HepG2 (cell line): Measurements from ENCODE around the gene GLIS1. TPM values are rescaled to one million over a fixed set of nuclear protein-coding genes. Genes with fewer than 3 reads are reported as not detected.

Experiments used
- ATAC-seq: fragments of 200-7000 bp; cut with Tn5 transposase; 3 replicates; pipeline ENCODE4 v1.9.1; 2020; ENCODE audit warnings: mild to moderate bottlenecking, moderate library complexity
- BruUV-seq: library from RNA; stranded (reverse); fragments of 400-500 nt; replicated peaks from 2 replicates; lab custom pipeline; 2021; lab: Mats Ljungman, UMichigan
- CTCF ChIA-PET: fragments of 300-600 bp; formaldehyde crosslinking; extraction: SDS; loops from one replicate; lab custom pipeline; 2021; ENCODE audit warnings: low total read pairs, inconsistent platforms, low intra/inter-chr PET ratio; lab: Yijun Ruan, JAX
- POLR2A ChIA-PET: fragments of 350-600 bp; sonication (Branson Sonifier 250); formaldehyde crosslinking; loops from one replicate; lab custom pipeline; 2020; ENCODE audit warnings: antibody characterized with exemption, inconsistent platforms; lab: Yijun Ruan, JAX
- DNase-seq: peaks from one replicate; pipeline ENCODE4 v3.0.0-alpha.2; 2015; ENCODE audit warnings: low spot score
- FAIRE-seq: peaks from 3 replicates; lab custom pipeline; 2011; peaks lifted over from hg19 to GRCh38; lab: Jason Lieb, UNC
- H2AFZ ChIP-seq: one replicate; pipeline ENCODE4 v1.6.1; 2011; ENCODE audit warnings: low read length, inconsistent platforms
- H3K27ac ChIP-seq: fragments of 300-600 bp; 3 replicates; pipeline ENCODE4 v1.8.0; 2011; ENCODE audit warnings: mixed run types, mild to moderate bottlenecking, mixed read lengths, low read length, inconsistent platforms; ENCODE audit not compliant: insufficient read depth; ENCODE audit errors: extremely low read length
- H3K27me3 ChIP-seq, 2 experiments: fragments of 200-600 bp in 1 of 2; 2 replicates in 1 of 2; 3 replicates in 1 of 2; pipeline versions ENCODE4 v1.6.0 to v1.8.0; 2011; ENCODE audit warnings: low read length in 2 of 2, mild to moderate bottlenecking in 2 of 2, moderate library complexity in 2 of 2, inconsistent platforms in 1 of 2; ENCODE audit not compliant: insufficient read depth in 2 of 2, control insufficient read depth in 1 of 2
- H3K36me3 ChIP-seq, 2 experiments: fragments of 200-600 bp in 1 of 2; replicated peaks in 1 of 2; 2 replicates in 1 of 2; 3 replicates in 1 of 2; pipeline versions ENCODE4 v1.5.1 to v1.8.0; 2011; ENCODE audit warnings: low read length in 2 of 2, inconsistent platforms in 1 of 2; ENCODE audit not compliant: insufficient read depth in 2 of 2, control insufficient read depth in 1 of 2
- H3K4me1 ChIP-seq: 2 replicates; pipeline ENCODE4 v1.5.1; 2012; ENCODE audit warnings: low read length, inconsistent platforms; ENCODE audit not compliant: insufficient read depth
- H3K4me2 ChIP-seq: 2 replicates; pipeline ENCODE4 v1.6.0; 2011; ENCODE audit warnings: low read depth, low read length, inconsistent platforms
- H3K4me3 ChIP-seq, 3 experiments: fragments of 200-600 bp in 1 of 3; sonication (generic), shearing (Covaris generic) in 1 of 3; replicated peaks in 1 of 3; 2 replicates each; pipeline ENCODE4 v1.5.1; 2011 to 2016; ENCODE audit warnings: low read length in 3 of 3, inconsistent platforms in 2 of 3, low read depth in 2 of 3, mild to moderate bottlenecking in 2 of 3, control low read depth in 1 of 3, mixed read lengths in 1 of 3; ENCODE audit not compliant: insufficient read depth in 1 of 3
- H3K79me2 ChIP-seq: one replicate; pipeline ENCODE4 v1.6.1; 2011; ENCODE audit warnings: low read length, inconsistent platforms; ENCODE audit not compliant: insufficient read depth
- H3K9ac ChIP-seq: 2 replicates; pipeline ENCODE4 v1.6.0; 2011; ENCODE audit warnings: mild to moderate bottlenecking, low read depth, low read length, inconsistent platforms; ENCODE audit not compliant: insufficient read depth
- H3K9me3 ChIP-seq: 2 replicates; pipeline ENCODE4 v1.5.1; 2012; ENCODE audit warnings: mild to moderate bottlenecking, low read length
- H4K20me1 ChIP-seq: 2 replicates; pipeline ENCODE4 v1.6.0; 2011; ENCODE audit warnings: inconsistent platforms, mild to moderate bottlenecking, low read length, moderate library complexity; ENCODE audit not compliant: insufficient read depth
- HES4 ChIP-seq: sonication (generic); formaldehyde crosslinking; IDR thresholded peaks from 2 replicates; pipeline ENCODE4 v1.9.0; 2021; ENCODE audit warnings: mild to moderate bottlenecking, missing genetic modification reagents, borderline replicate concordance
- MNT ChIP-seq: fragments of 450-650 bp; IDR thresholded peaks from 2 replicates; pipeline ENCODE4 v1.6.1; 2016
- POGZ ChIP-seq: sonication (generic); formaldehyde crosslinking; IDR thresholded peaks from 2 replicates; pipeline ENCODE4 v1.4.0; 2020; ENCODE audit warnings: mild to moderate bottlenecking, missing genetic modification reagents
- SIN3B ChIP-seq: fragments of 150-350 bp; IDR thresholded peaks from 2 replicates; pipeline ENCODE4 v1.6.1; 2014; ENCODE audit warnings: low read length
- SMYD3 ChIP-seq: sonication (generic); formaldehyde crosslinking; IDR thresholded peaks from 2 replicates; pipeline ENCODE4 v1.8.1; 2023; ENCODE audit warnings: mild to moderate bottlenecking, missing genetic modification reagents
- ZBTB46 ChIP-seq: sonication (generic); formaldehyde crosslinking; IDR thresholded peaks from 2 replicates; pipeline ENCODE4 v1.4.0; 2020; ENCODE audit warnings: mild to moderate bottlenecking, missing genetic modification reagents, borderline replicate concordance
- ZBTB8A ChIP-seq: sonication (generic); formaldehyde crosslinking; IDR thresholded peaks from 2 replicates; pipeline ENCODE4 v1.4.0; 2020; ENCODE audit warnings: mild to moderate bottlenecking, low read depth, missing genetic modification reagents, borderline replicate concordance
- ZNF564 ChIP-seq: sonication (generic); formaldehyde crosslinking; IDR thresholded peaks from 2 replicates; pipeline ENCODE4 v1.8.1; 2023; ENCODE audit warnings: mild to moderate bottlenecking, missing genetic modification reagents
- WGBS: methylation state at CpG from one replicate; pipeline ENCODE4 v1.1.6; 2017; ENCODE audit warnings: low lambda C conversion rate; 5-methylcytosine and 5-hydroxymethylcytosine counted together
- in situ Hi-C: cut with HindIII; loops from 2 replicates; pipeline ENCODE4 v1.10.0; 2017; ENCODE audit warnings: low pct_unique_long_range_greater_than_20kb; ENCODE audit not compliant: extremely low pct_ligation_motif_present
- intact Hi-C: fragments of 100-400 bp; cut with micrococcal nuclease; formaldehyde crosslinking; loops from one replicate; pipeline ENCODE4 v1.10.0; 2022; ENCODE audit not compliant: unreplicated experiment
- polyA plus RNA-seq, 8 experiments: library from polyadenylated mRNA; depleted of rRNA in 3 of 8; stranded (reverse) in 7 of 8; unstranded in 1 of 8; fragments of >200 nt; fragmentation: Illumina TruSeq in 4 of 8; extraction: Trizol in 4 of 8; gene quantifications; 2 replicates each; pipeline versions ENCODE4 v1.2.1 to v1.2.3, GENCODE V29; 2011 to 2016; ENCODE audit warnings: low read depth in 4 of 8, missing spikeins in 1 of 8, mixed read lengths in 1 of 8; ENCODE audit not compliant: insufficient read depth in 1 of 8
- total RNA-seq, 5 experiments: library from RNA; depleted of rRNA; stranded (reverse); fragments of >200 nt; fragmentation: Illumina TruSeq; extraction: Trizol; gene quantifications; 2 replicates each; pipeline ENCODE4 v1.2.3, GENCODE V29; 2016; ENCODE audit warnings: low read depth in 1 of 5

The GLIS1 gene
- total and polyA plus RNA-seq, 2 of the 13 experiments (the other 11 are each of a cell fraction or from before 2014, with no cell fraction given) = 0.03 TPM; not detected in 1

GRCh38 chr1:53573522-53573921, 165.4 kb downstream of the GLIS1 start:
- peaks cover 9 to 19% of the 10 kb centered on the region in 2 experiments; a peak in 4 of 5 replicates for H3K27me3 ChIP-seq
- BruUV-seq = no TSS peak
- no peak overlapping the region for H3K4me2 ChIP-seq
- no peaks in the 10 kb centered on the region for H3K4me1 ChIP-seq
- no peak overlapping the region for H2AFZ ChIP-seq
- 34% methylated on average over 8 of the region's 8 CpGs for WGBS
- H3K79me2 ChIP-seq = no peaks in the 10 kb centered on the region
- H3K4me3 ChIP-seq = no peak overlapping the region
- in situ Hi-C loops (no loop called here), intact Hi-C loops (no loop called here)
- no peak for DNase-seq
- TF ChIP-seq POGZ (CRISPR knock-in tag) (no peak), MNT (peak; percentile 59)
- CTCF ChIA-PET = no interaction called here
- FAIRE-seq = no peak
- H3K27ac ChIP-seq = no peak overlapping the region
- H3K9me3 ChIP-seq = no peaks in the 10 kb centered on the region
- no peak overlapping the region for H3K9ac ChIP-seq
- no peaks in the 10 kb centered on the region for H3K36me3 ChIP-seq
- no peak for ATAC-seq
- 0 out of 2 replicates have a peak, but pooled peaks cover 3% of the 10 kb centered on the region for H4K20me1 ChIP-seq
- POLR2A ChIA-PET = no interaction called here

GRCh38 chr1:53572815-53573173, 166.2 kb downstream of the GLIS1 start:
- in situ Hi-C loops = no loop called here
- no peak overlapping the region for H3K27ac ChIP-seq
- H3K9ac ChIP-seq = no peak overlapping the region
- 0 out of 2 replicates have a peak, but pooled peaks cover 3% of the 10 kb centered on the region for H4K20me1 ChIP-seq
- DNase-seq = no peak
- no peak; the same call in 2 of the 3 replicates for ATAC-seq
- FAIRE-seq = no peak
- no peaks in the 10 kb centered on the region for H3K9me3 ChIP-seq
- H3K36me3 ChIP-seq = no peaks in the 10 kb centered on the region
- intact Hi-C loops = no loop called here
- H3K4me1 ChIP-seq = no peaks in the 10 kb centered on the region
- no peak overlapping the region for H3K4me3 ChIP-seq
- no peak overlapping the region for H2AFZ ChIP-seq
- no peaks in the 10 kb centered on the region for H3K79me2 ChIP-seq
- H3K4me2 ChIP-seq = no peak overlapping the region
- no TSS peak for BruUV-seq
- WGBS = 24% methylated on average over 3 of the region's 3 CpGs
- TF ChIP-seq ZBTB46 (CRISPR knock-in tag) (no peak), ZBTB8A (CRISPR knock-in tag) (no peak), HES4 (CRISPR knock-in tag) (no peak), ZNF564 (CRISPR knock-in tag) (no peak), SIN3B (no peak), SMYD3 (CRISPR knock-in tag) (no peak)
- ChIA-PET CTCF (no interaction called here), POLR2A (no interaction called here)
- peaks cover 9 to 19% of the 10 kb centered on the region in 2 experiments; a peak in 4 of 5 replicates for H3K27me3 ChIP-seq
